Upper lobe of left lung (tissue), 6 donors: Measurements from ENCODE around the gene FGF3. TPM values are rescaled to one million over a fixed set of nuclear protein-coding genes. Genes with fewer than 3 reads are reported as not detected.

Source experiments
- ATAC-seq, 2 donors: fragments of 200-7000 bp; cut with Tn5 transposase; one replicate each; pipeline ENCODE4 v1.9.1; 2022; ENCODE audit warnings: mild to moderate bottlenecking in 2 of 2, moderate library complexity in 2 of 2; ENCODE audit not compliant: low FRiP score in 2 of 2
- DNase-seq, 2 donors: peaks; one replicate each; pipeline ENCODE4 v3.0.0-alpha.2; 2019 to 2020
- H3K27ac ChIP-seq, 4 donors: fragments of 200-600 bp; sonication (generic); one replicate each; pipeline ENCODE4 v1.5.1; 2016 to 2019
- H3K27me3 ChIP-seq, 4 donors: fragments of 200-600 bp; sonication (generic); one replicate each; pipeline ENCODE4 v1.5.1; 2017 to 2019
- H3K36me3 ChIP-seq, 4 donors: fragments of 200-600 bp; sonication (generic); one replicate each; pipeline ENCODE4 v1.5.1; 2016 to 2019
- H3K4me1 ChIP-seq, 4 donors: fragments of 200-600 bp; sonication (generic); one replicate each; pipeline ENCODE4 v1.5.1; 2018 to 2019
- H3K4me3 ChIP-seq, 4 donors: fragments of 200-600 bp; sonication (generic); one replicate each; pipeline ENCODE4 v1.5.1; 2017 to 2019; ENCODE audit warnings: mild to moderate bottlenecking in 2 of 4, moderate library complexity in 1 of 4
- H3K9me3 ChIP-seq, 4 donors: fragments of 200-600 bp; sonication (generic); one replicate each; pipeline ENCODE4 v1.5.1; 2018 to 2019
- CTCF ChIP-seq, 6 experiments: fragments of 450-650 bp in 4 of 6; fragments of 200-600 bp in 2 of 6; sonication (generic) in 2 of 6; IDR thresholded peaks; one replicate each; pipeline ENCODE4 v1.5.1; 2016 to 2019; ENCODE audit warnings: antibody characterized with exemption in 6 of 6
- EP300 ChIP-seq, 4 donors: sonication (generic); formaldehyde crosslinking; IDR thresholded peaks; one replicate each; pipeline ENCODE4 v1.5.1; 2017; ENCODE audit warnings: antibody characterized with exemption in 4 of 4, control low read depth in 2 of 4
- POLR2A ChIP-seq, 4 donors: fragments of 450-650 bp; IDR thresholded peaks; one replicate each; pipeline ENCODE4 v1.5.1; 2016 to 2017; ENCODE audit warnings: antibody characterized with exemption in 4 of 4, mild to moderate bottlenecking in 2 of 4
- POLR2AphosphoS5 ChIP-seq, 2 donors: sonication (generic); formaldehyde crosslinking; IDR thresholded peaks; one replicate each; pipeline ENCODE4 v1.5.1; 2017; ENCODE audit warnings: antibody characterized with exemption in 2 of 2
- WGBS, 2 donors: methylation state at CpG; one replicate each; pipeline ENCODE4 v1.1.5; 2017 to 2018; 5-methylcytosine and 5-hydroxymethylcytosine counted together
- total RNA-seq, 6 donors: library from RNA; depleted of rRNA in 4 of 6; stranded (reverse); fragments of >200 nt in 4 of 6; gene quantifications; one replicate each; pipeline versions ENCODE4 v1.1.0 to v1.2.1, GENCODE V29; 2016 to 2021
- donor health status: DM: no; HTN: no; CAD: no; lungs with moderate emphysema.
- donor health status: DM: no; HTN: yes; CAD: no; lungs with severe emphysema.

FGF3 gene
- total RNA-seq, 6 donors from 2014 or later: not detected

GRCh38 chr11:69811431-69811830 is 7.8 kb downstream of the FGF3 start:
- H3K27me3 ChIP-seq: peaks cover 0 to 4% (median 2%) of the 10 kb centered on the region in 4 donors
- no peaks in the 10 kb centered on the region for H3K36me3 ChIP-seq
- no peak overlapping the region for H3K4me3 ChIP-seq

GRCh38 chr11:69810289-69811118 is 8.7 kb downstream of the FGF3 start:
- no peak overlapping the region for H3K27ac ChIP-seq
- TF ChIP-seq CTCF (IDR thresholded peaks at IDR 0.05) (no peak), POLR2A (IDR thresholded peaks at IDR 0.05) (no peak), POLR2AphosphoS5 (IDR thresholded peaks at IDR 0.05) (no peak), EP300 (IDR thresholded peaks at IDR 0.05) (no peak)
- peak in 1 of 2 donors; percentile 83 for DNase-seq

More at GRCh38 chr11:69811431-69811830, 7.8 kb downstream of the FGF3 start:
- Histone ChIP-seq H3K9me3 (no peaks in the 10 kb centered on the region), H3K27ac (no peak overlapping the region), H3K4me1 (no peaks in the 10 kb centered on the region)
- 25 to 33% methylated on average over 3 of the region's 3 CpGs for WGBS, 2 donors
- no peak for TF ChIP-seq POLR2AphosphoS5 (IDR thresholded peaks at IDR 0.05)
- TF ChIP-seq POLR2A (IDR thresholded peaks at IDR 0.05): no peak
- TF ChIP-seq EP300 (IDR thresholded peaks at IDR 0.05): no peak
- no peak for TF ChIP-seq CTCF (IDR thresholded peaks at IDR 0.05)
- DNase-seq (no peak), ATAC-seq (no peak)

GRCh38 chr11:69808667-69809086 is 10.5 kb downstream of the FGF3 start:
- no peak for DNase-seq
- H3K27me3 ChIP-seq: no peaks in the 10 kb centered on the region

More at GRCh38 chr11:69810289-69811118, 8.7 kb downstream of the FGF3 start:
- no peak for ATAC-seq
- 92% methylated on average over 35 of the region's 39 CpGs; no CpG with 5 or more reads in 1 of the 2 donors for WGBS, 2 donors
- Histone ChIP-seq H3K4me1 (no peaks in the 10 kb centered on the region), H3K36me3 (no peaks in the 10 kb centered on the region), H3K27me3 (no peaks in the 10 kb centered on the region), H3K9me3 (no peaks in the 10 kb centered on the region), H3K4me3 (no peak overlapping the region)

GRCh38 chr11:69807106-69807815 is 12.0 kb downstream of the FGF3 start:
- 84 to 86% methylated on average over 7 to 9 of the region's 9 CpGs for WGBS, 2 donors
- no peaks in the 10 kb centered on the region for H3K4me1 ChIP-seq
- H3K27me3 ChIP-seq: no peaks in the 10 kb centered on the region
- no peaks in the 10 kb centered on the region for H3K9me3 ChIP-seq
- TF ChIP-seq POLR2AphosphoS5 (IDR thresholded peaks at IDR 0.05) (no peak), CTCF (IDR thresholded peaks at IDR 0.05) (no peak), POLR2A (IDR thresholded peaks at IDR 0.05) (no peak), EP300 (IDR thresholded peaks at IDR 0.05) (no peak)
- H3K4me3 ChIP-seq: no peak overlapping the region
- no peak overlapping the region for H3K27ac ChIP-seq
- no peak for ATAC-seq
- H3K36me3 ChIP-seq: no peaks in the 10 kb centered on the region
- DNase-seq: peak in 1 of 2 donors; percentile 23

More at GRCh38 chr11:69808667-69809086, 10.5 kb downstream of the FGF3 start:
- TF ChIP-seq POLR2AphosphoS5 (IDR thresholded peaks at IDR 0.05): no peak
- TF ChIP-seq CTCF (IDR thresholded peaks at IDR 0.05): no peak
- no peak for TF ChIP-seq EP300 (IDR thresholded peaks at IDR 0.05)
- no peak for TF ChIP-seq POLR2A (IDR thresholded peaks at IDR 0.05)
- ATAC-seq: no peak
- Histone ChIP-seq H3K9me3 (no peaks in the 10 kb centered on the region), H3K36me3 (no peaks in the 10 kb centered on the region), H3K4me3 (no peak overlapping the region), H3K4me1 (no peaks in the 10 kb centered on the region), H3K27ac (no peak overlapping the region)
- WGBS, 2 donors: 10 to 15% methylated on average over 2 to 7 of the region's 7 CpGs
